ENCODE data around the gene MEF2B.

DNA sequence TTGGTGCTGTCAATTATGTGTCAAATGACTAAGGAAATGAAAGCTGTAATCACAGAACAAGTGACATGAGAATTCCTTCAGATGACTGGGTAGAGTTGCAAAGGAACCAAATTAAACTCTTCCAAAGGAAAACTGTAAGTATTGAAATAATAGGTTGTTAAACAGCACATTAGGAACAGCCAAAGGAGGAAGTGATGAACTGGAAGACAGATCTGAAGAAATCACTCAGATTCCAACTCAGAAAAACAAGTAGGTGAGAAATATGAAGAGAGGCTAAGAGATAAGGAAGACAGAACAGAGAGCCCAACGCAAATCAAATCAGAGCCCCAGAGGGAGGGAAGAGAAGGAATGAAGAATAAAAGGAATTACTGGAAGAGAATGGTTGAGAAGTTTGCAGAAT is 47.2 kb downstream of the MEF2B start:
- TF ChIP-seq, protein P1, sequence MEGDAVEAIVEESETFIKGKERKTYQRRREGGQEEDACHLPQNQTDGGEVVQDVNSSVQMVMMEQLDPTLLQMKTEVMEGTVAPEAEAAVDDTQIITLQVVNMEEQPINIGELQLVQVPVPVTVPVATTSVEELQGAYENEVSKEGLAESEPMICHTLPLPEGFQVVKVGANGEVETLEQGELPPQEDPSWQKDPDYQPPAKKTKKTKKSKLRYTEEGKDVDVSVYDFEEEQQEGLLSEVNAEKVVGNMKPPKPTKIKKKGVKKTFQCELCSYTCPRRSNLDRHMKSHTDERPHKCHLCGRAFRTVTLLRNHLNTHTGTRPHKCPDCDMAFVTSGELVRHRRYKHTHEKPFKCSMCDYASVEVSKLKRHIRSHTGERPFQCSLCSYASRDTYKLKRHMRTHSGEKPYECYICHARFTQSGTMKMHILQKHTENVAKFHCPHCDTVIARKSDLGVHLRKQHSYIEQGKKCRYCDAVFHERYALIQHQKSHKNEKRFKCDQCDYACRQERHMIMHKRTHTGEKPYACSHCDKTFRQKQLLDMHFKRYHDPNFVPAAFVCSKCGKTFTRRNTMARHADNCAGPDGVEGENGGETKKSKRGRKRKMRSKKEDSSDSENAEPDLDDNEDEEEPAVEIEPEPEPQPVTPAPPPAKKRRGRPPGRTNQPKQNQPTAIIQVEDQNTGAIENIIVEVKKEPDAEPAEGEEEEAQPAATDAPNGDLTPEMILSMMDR (IDR thresholded peaks at IDR 0.05; ENCODE audit: insufficient read depth, low read length, poor library complexity, severe bottlenecking), result no peak
- TF ChIP-seq EZH2phosphoT487 (conservative IDR thresholded peaks at IDR 0.05; ENCODE audit: low read length), result no peak

Measured in SU-DHL-6 (cell line).